HepG2 (cell line): ENCODE measurements around the gene NEIL1. TPM values are rescaled to one million over a fixed set of nuclear protein-coding genes. Genes with fewer than 3 reads are reported as not detected.

ENCODE experiments used
- ATF3 ChIP-seq: sonication (generic); formaldehyde crosslinking; IDR thresholded peaks from 2 replicates; pipeline ENCODE4 v1.4.0; 2020; ENCODE audit warnings: missing genetic modification reagents
- BHLHE40 ChIP-seq: IDR thresholded peaks from 2 replicates; pipeline ENCODE4 v1.6.1; 2011; ENCODE audit warnings: low read length, improper control_type of control experiment
- ELF1 ChIP-seq: sonication (generic); formaldehyde crosslinking; IDR thresholded peaks from 2 replicates; pipeline ENCODE4 v1.4.0; 2020; ENCODE audit warnings: missing genetic modification reagents
- KDM2A ChIP-seq: sonication (generic); formaldehyde crosslinking; IDR thresholded peaks from 2 replicates; pipeline ENCODE4 v1.4.0; 2020; ENCODE audit warnings: low read depth, missing genetic modification reagents, borderline replicate concordance
- KDM5A ChIP-seq: fragments of 200-600 bp; sonication (generic); IDR thresholded peaks from 2 replicates; pipeline ENCODE4 v1.7.0; 2018; ENCODE audit warnings: antibody characterized with exemption, mild to moderate bottlenecking, low read length, borderline replicate concordance
- MEF2D ChIP-seq: sonication (generic); formaldehyde crosslinking; IDR thresholded peaks from 2 replicates; pipeline ENCODE4 v1.5.1; 2020; ENCODE audit warnings: mild to moderate bottlenecking, missing genetic modification reagents
- NFKBIZ ChIP-seq: IDR thresholded peaks from 2 replicates; pipeline ENCODE4 v1.6.1; 2018; ENCODE audit warnings: missing genetic modification reagents, missing compliant biosample characterization
- POGK ChIP-seq: sonication (generic); formaldehyde crosslinking; conservative IDR thresholded peaks from 2 replicates; pipeline ENCODE4 v1.8.0; 2022; ENCODE audit warnings: mild to moderate bottlenecking, moderate library complexity, missing genetic modification reagents
- PRDM15 ChIP-seq: sonication (generic); formaldehyde crosslinking; IDR thresholded peaks from 2 replicates; pipeline ENCODE4 v1.4.0; 2020; ENCODE audit warnings: missing genetic modification reagents
- RBM22 ChIP-seq: fragments of 200-400 bp; formaldehyde crosslinking; optimal IDR thresholded peaks from 2 replicates; pipeline ENCODE3; 2017; ENCODE audit warnings: mild to moderate bottlenecking, low read length, moderate library complexity
- SNAI1 ChIP-seq: sonication (generic); formaldehyde crosslinking; IDR thresholded peaks from 2 replicates; pipeline ENCODE4 v1.5.0; 2020; ENCODE audit warnings: mild to moderate bottlenecking, missing genetic modification reagents, borderline replicate concordance
- TFAP4 ChIP-seq: sonication (generic); IDR thresholded peaks from 2 replicates; pipeline ENCODE4 v1.6.1; 2016; ENCODE audit warnings: low read depth, borderline replicate concordance
- TRIM24 ChIP-seq: sonication (generic); formaldehyde crosslinking; IDR thresholded peaks from 2 replicates; pipeline ENCODE4 v1.8.0; 2022; ENCODE audit warnings: mild to moderate bottlenecking, missing genetic modification reagents
- ZBTB8A ChIP-seq: sonication (generic); formaldehyde crosslinking; IDR thresholded peaks from 2 replicates; pipeline ENCODE4 v1.4.0; 2020; ENCODE audit warnings: mild to moderate bottlenecking, low read depth, missing genetic modification reagents, borderline replicate concordance
- ZFP41 ChIP-seq: sonication (generic); formaldehyde crosslinking; IDR thresholded peaks from 2 replicates; pipeline ENCODE4 v1.4.0; 2020; ENCODE audit warnings: mild to moderate bottlenecking, missing genetic modification reagents, borderline replicate concordance
- ZNF468 ChIP-seq: sonication (generic); formaldehyde crosslinking; IDR thresholded peaks from 2 replicates; pipeline ENCODE4 v1.8.0; 2022; ENCODE audit warnings: mild to moderate bottlenecking, moderate library complexity, missing genetic modification reagents
- ZNF513 ChIP-seq: sonication (generic); formaldehyde crosslinking; conservative IDR thresholded peaks from 2 replicates; pipeline ENCODE4 v1.5.0; 2020; ENCODE audit warnings: missing genetic modification reagents
- ZNF615 ChIP-seq: sonication (generic); formaldehyde crosslinking; IDR thresholded peaks from 2 replicates; pipeline ENCODE4 v1.5.0; 2020; ENCODE audit warnings: mild to moderate bottlenecking, missing genetic modification reagents, borderline replicate concordance
- ZNF703 ChIP-seq: sonication (generic); formaldehyde crosslinking; IDR thresholded peaks from 2 replicates; pipeline ENCODE4 v1.5.1; 2020; ENCODE audit warnings: missing genetic modification reagents, mild to moderate bottlenecking, moderate library complexity, borderline replicate concordance
- ZNF737 ChIP-seq: sonication (generic); formaldehyde crosslinking; IDR thresholded peaks from 2 replicates; pipeline ENCODE4 v1.5.0; 2020; ENCODE audit warnings: missing genetic modification reagents, mild to moderate bottlenecking, borderline replicate concordance
- ZSCAN9 ChIP-seq: IDR thresholded peaks from 2 replicates; pipeline ENCODE4 v1.6.1; 2016; ENCODE audit warnings: borderline replicate concordance
- polyA plus RNA-seq, 8 experiments: library from polyadenylated mRNA; depleted of rRNA in 3 of 8; stranded (reverse) in 7 of 8; unstranded in 1 of 8; fragments of >200 nt; fragmentation: Illumina TruSeq in 4 of 8; extraction: Trizol in 4 of 8; gene quantifications; 2 replicates each; pipeline versions ENCODE4 v1.2.1 to v1.2.3, GENCODE V29; 2011 to 2016; ENCODE audit warnings: low read depth in 4 of 8, missing spikeins in 1 of 8, mixed read lengths in 1 of 8; ENCODE audit not compliant: insufficient read depth in 1 of 8
- total RNA-seq, 5 experiments: library from RNA; depleted of rRNA; stranded (reverse); fragments of >200 nt; fragmentation: Illumina TruSeq; extraction: Trizol; gene quantifications; 2 replicates each; pipeline ENCODE4 v1.2.3, GENCODE V29; 2016; ENCODE audit warnings: low read depth in 1 of 5

NEIL1 gene
- total and polyA plus RNA-seq, 2 of the 13 experiments (the other 11 are each of a cell fraction or from before 2014, with no cell fraction given), result 10.4 to 15.5 TPM

GRCh38 chr15:75335705-75336355 is 11.0 kb upstream of the NEIL1 start, which contains the start of gene COMMD4 (continued):
- TF ChIP-seq PRDM15 (CRISPR knock-in tag), result no peak
- peak; percentile 94 for TF ChIP-seq KDM2A
- no peak for TF ChIP-seq ZNF513 (CRISPR knock-in tag)
- TF ChIP-seq TRIM24 (CRISPR knock-in tag), result no peak
- TF ChIP-seq TFAP4, result peak; percentile 60; the same call in 1 of the 2 replicates
- TF ChIP-seq ZSCAN9, result peak; percentile 86
- TF ChIP-seq SNAI1 (CRISPR knock-in tag), result peak; percentile 42; the same call in 1 of the 2 replicates
- TF ChIP-seq ZFP41, result no peak
- TF ChIP-seq POGK (CRISPR knock-in tag), result peak; percentile 76
- TF ChIP-seq ATF3 (CRISPR knock-in tag), result no peak; the same call in 1 of the 2 replicates
- TF ChIP-seq KDM5A, result peak; percentile 97
- 0 out of 2 replicates have a peak, but pooled peaks have one; percentile 73 for TF ChIP-seq MEF2D (CRISPR knock-in tag)
- TF ChIP-seq RBM22, result no peak
- no peak for TF ChIP-seq ZNF468
- 0 out of 2 replicates have a peak, but pooled peaks have one; percentile 57 for TF ChIP-seq ZNF703 (CRISPR knock-in tag)
- TF ChIP-seq BHLHE40, result peak; percentile 70
- peak; percentile 95 for TF ChIP-seq ELF1 (CRISPR knock-in tag)
- TF ChIP-seq NFKBIZ (CRISPR knock-in tag), result 0 out of 2 replicates have a peak, but pooled peaks have one; percentile 60
- no peak for TF ChIP-seq ZNF737 (CRISPR knock-in tag)
- TF ChIP-seq ZNF615 (CRISPR knock-in tag), result no peak
- TF ChIP-seq ZBTB8A (CRISPR knock-in tag), result no peak
